Thyroid gland (tissue), 4 donors: Measurements from ENCODE around the gene DSP.

ENCODE experiments used
- POLR2A ChIP-seq, 2 donors: fragments of 450-650 bp; IDR thresholded peaks; one replicate each; pipeline ENCODE4 v1.6.1; 2017; ENCODE audit warnings: antibody characterized with exemption in 2 of 2, mild to moderate bottlenecking in 2 of 2, moderate library complexity in 1 of 2
- TF ChIP-seq, protein P1 (sequence below), 6 experiments: fragments of 200-600 bp in 3 of 6; fragments of 450-650 bp in 3 of 6; sonication (generic) in 3 of 6; IDR thresholded peaks; one replicate each; pipeline ENCODE4 v1.5.1; 2016 to 2019; ENCODE audit warnings: antibody characterized with exemption in 6 of 6, mild to moderate bottlenecking in 2 of 6, inconsistent platforms in 1 of 6, moderate library complexity in 1 of 6

DNA sequence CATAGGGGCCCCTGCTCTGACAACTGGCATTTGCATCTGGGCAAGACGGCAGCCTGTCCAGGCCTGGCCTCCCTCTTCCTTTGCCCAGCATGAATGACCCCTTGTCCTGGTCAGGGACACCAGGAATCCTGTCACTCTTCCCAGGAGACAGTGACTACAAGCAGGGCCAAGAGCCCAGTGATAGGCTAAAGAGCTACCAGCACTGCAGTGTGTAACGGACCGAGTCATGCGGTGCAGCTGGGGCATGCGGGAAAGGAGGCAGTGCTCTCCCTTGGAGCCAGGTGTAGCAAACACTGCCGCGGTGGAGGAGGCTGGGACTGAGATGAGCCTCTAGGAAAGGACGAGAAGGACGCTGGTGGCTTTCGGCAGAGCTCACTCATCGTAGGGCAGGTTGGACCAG is 38.7 kb upstream of the DSP start:
- no peak for TF ChIP-seq POLR2A (IDR thresholded peaks at IDR 0.05)
- TF ChIP-seq, protein P1, sequence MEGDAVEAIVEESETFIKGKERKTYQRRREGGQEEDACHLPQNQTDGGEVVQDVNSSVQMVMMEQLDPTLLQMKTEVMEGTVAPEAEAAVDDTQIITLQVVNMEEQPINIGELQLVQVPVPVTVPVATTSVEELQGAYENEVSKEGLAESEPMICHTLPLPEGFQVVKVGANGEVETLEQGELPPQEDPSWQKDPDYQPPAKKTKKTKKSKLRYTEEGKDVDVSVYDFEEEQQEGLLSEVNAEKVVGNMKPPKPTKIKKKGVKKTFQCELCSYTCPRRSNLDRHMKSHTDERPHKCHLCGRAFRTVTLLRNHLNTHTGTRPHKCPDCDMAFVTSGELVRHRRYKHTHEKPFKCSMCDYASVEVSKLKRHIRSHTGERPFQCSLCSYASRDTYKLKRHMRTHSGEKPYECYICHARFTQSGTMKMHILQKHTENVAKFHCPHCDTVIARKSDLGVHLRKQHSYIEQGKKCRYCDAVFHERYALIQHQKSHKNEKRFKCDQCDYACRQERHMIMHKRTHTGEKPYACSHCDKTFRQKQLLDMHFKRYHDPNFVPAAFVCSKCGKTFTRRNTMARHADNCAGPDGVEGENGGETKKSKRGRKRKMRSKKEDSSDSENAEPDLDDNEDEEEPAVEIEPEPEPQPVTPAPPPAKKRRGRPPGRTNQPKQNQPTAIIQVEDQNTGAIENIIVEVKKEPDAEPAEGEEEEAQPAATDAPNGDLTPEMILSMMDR (IDR thresholded peaks at IDR 0.05): no peak
